HG02759 (cell line): Measurements from ENCODE around the gene TSGA10IP.

Experiments used
- ATAC-seq: cut with Tn5 transposase; IDR thresholded peaks from one replicate; pipeline ENCODE4 v1.9.1; 2021; ENCODE audit warnings: mild to moderate bottlenecking, moderate library complexity; ENCODE audit not compliant: unreplicated experiment

Gene TSGA10IP

DNA sequence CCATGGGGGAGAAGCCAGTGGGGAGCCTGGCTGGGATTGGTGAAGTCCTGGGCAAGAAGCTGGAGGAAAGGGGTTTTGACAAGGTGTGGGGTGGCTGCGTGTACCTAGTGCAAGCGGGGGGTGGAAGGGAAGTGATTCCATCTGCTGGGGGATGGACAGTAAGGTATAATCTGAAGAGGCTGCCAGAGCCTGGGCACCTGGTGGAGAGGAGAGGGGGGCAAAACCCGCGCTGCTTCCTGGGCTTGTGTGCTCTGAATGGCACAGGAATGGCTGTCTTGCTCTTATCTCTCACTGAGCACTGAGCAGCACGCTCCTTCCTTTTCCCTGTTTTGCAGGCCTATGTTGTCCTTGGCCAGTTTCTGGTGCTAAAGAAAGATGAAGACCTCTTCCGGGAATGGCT, 58.0 kb downstream of the TSGA10IP start:
- no peak for ATAC-seq

DNA sequence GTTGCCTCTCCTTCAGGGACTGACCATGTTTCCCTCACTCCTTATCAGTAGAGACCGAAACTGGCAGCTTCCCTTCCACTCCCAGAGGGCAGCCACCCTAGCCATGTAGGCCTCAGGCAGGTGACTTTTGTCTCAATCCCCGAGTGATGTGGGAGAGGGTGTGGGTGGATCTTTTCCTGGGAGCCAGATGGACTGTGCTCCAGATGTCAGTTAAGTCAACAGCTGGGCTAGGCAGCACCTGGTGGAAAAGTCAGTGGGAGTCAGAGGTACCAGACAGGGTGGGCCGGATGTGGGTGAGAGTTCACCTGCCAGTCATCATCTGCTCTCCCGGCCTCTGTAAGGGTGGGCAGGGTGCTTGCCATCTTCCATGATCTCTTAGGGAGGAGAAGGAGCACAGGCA, 58.9 kb downstream of the TSGA10IP start:
- ATAC-seq = no peak

DNA sequence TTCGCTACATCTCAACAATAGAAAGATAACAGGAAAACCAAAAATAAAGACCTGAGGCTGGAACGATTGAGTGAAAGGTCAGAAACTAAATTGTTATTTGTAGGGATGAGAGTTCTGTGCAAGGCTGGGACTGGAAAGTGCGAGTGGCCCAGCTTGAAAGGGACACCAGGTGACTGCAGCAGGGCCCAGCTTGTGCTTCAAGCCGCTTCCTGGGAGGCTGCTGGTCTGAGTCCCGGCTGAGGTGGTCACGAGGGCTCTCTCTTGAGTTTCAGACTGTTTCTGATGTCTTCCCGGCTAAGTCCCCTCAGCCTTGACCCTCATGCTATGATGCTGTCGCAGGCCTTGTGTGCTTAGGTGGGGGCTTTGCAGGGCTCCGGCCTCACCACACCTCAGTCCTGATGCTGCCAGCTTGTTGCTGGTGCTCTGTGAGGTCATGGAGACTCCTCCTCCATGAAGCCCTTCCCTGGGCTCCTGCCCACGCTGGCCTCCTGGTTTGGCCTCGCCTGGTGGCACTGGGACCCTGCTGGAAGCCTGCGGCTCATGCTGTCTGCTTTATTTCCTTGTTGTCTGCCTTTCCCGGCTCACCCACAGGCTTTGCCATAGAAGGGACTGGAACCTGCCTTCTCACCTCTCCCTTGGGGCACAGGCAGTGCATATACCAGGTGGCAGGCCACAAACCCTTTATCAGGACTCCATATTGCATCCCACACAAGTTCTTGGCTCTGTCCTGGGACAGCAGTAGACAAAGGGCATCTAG, 61.0 kb downstream of the TSGA10IP start:
- no peak for ATAC-seq

DNA sequence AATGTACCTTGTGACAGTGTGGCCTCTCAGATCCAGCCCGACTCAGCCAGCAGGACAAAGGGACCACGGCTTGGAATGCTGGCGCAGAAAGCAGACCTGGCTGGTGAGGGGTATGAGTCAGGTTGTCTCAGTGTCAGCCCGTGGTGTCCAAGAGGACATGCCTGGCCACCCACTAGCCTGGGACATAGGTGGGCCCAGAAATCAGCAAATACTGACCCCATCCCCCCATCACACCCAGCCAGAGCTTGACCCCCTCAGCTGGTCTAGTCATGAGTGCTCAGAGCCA, 61.6 kb downstream of the TSGA10IP start:
- ATAC-seq = no peak

GRCh38 chr11:66007201-66007634, 61.9 kb downstream of the TSGA10IP start:
- no peak for ATAC-seq

DNA sequence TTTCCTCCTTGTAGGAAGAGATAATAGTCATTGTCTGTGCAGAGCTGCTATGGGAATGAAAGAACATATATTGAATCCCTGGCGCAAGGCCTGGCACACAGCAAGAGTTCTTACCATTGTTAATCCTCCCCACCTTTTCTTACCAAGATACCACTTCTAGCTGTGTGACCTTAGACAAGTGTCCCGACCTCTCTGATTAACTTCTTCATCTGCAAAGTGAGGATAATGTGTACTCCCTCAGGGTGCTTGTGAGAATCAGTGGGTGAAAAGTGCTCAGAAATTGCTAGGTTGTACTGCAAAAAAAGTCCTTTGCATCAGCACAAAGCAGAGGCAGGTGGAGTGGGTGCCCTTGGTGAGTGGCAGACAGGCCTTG, 62.8 kb downstream of the TSGA10IP start:
- no peak for ATAC-seq

DNA sequence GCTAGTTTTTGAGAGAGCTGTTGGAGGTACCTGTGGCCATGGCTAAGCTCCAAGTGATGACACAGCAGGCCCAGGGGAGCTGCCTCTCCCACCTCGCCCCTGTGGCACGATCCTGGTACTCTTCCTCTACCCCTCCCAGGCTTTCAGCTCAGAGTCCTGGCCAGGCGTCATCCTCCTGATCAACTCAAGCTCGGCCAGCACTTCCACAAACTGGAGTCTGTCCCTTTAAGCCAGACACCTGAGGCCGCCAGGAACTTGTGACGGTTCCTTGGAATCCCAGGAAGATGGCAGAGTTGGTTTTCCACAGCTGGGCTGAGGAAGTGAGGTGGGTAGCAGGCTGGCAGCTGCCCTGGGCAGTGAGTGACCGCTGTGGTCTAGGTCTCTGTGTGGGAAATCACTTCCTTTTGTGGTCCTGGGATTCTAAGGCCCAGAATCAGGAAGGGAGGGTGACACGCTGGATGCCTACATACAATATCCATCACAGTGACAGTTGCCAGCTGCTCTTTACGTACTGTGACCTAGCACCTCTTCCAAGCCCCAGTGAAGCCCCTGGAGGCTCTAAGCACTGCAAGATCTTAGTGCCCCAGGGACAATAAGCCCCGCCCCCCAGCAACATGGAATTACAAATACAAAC, 63.3 kb downstream of the TSGA10IP start:
- ATAC-seq = no peak
